Measurements from ENCODE around the gene SLC29A1.
"Not testable (repeated sequence)": the region's sequence is repeated elsewhere in the genome, so short reads cannot be mapped to it uniquely, and the experiment has no call there.

SLC29A1 gene

GRCh38 chr6:44222486-44223318, 693 bp upstream of the SLC29A1 start:
- DNase-seq (ENCODE audit: low read depth in 2 of 2), result no peak

GRCh38 chr6:44224029-44224964, 902 bp downstream of the SLC29A1 start:
- no peak for DNase-seq (ENCODE audit: low read depth in 2 of 2)

GRCh38 chr6:44224965-44225305, 1.5 kb downstream of the SLC29A1 start:
- DNase-seq (ENCODE audit: low read depth in 2 of 2), result no peak

GRCh38 chr6:44225579-44226325, 2.4 kb downstream of the SLC29A1 start:
- DNase-seq (ENCODE audit: low read depth in 2 of 2), result no peak

GRCh38 chr6:44226368-44227147, 3.2 kb downstream of the SLC29A1 start:
- no peak for DNase-seq (ENCODE audit: low read depth in 2 of 2)

- DNase-seq (ENCODE audit: low read depth in 2 of 2), result no peak
These were observed 3.9 kb downstream of the SLC29A1 start for GRCh38 chr6:44227148-44227793.

GRCh38 chr6:44228031-44228430, 4.6 kb downstream of the SLC29A1 start:
- DNase-seq (ENCODE audit: low read depth in 2 of 2), result no peak

- no peak for DNase-seq (ENCODE audit: low read depth in 2 of 2)
These were observed 5.0 kb downstream of the SLC29A1 start for GRCh38 chr6:44228433-44228832.

GRCh38 chr6:44228836-44229235, 5.4 kb downstream of the SLC29A1 start:
- DNase-seq (ENCODE audit: low read depth in 2 of 2), result no peak

GRCh38 chr6:44229376-44230033, 6.1 kb downstream of the SLC29A1 start:
- no peak for DNase-seq (ENCODE audit: low read depth in 2 of 2)

GRCh38 chr6:44230034-44230675, 6.8 kb downstream of the SLC29A1 start:
- DNase-seq (ENCODE audit: low read depth in 2 of 2), result no peak

- not testable (repeated sequence) for DNase-seq (ENCODE audit: low read depth in 2 of 2)
These were observed 8.0 kb downstream of the SLC29A1 start for GRCh38 chr6:44231426-44231825.

- no peak for DNase-seq (ENCODE audit: low read depth in 2 of 2)
These were observed 9.5 kb downstream of the SLC29A1 start for GRCh38 chr6:44232676-44233566.

GRCh38 chr6:44233567-44234100, 10.2 kb downstream of the SLC29A1 start:
- DNase-seq (ENCODE audit: low read depth in 2 of 2), result no peak

- DNase-seq (ENCODE audit: low read depth in 2 of 2), result no peak
These were observed 11.0 kb downstream of the SLC29A1 start for GRCh38 chr6:44234101-44235025.

GRCh38 chr6:44235269-44235668, 11.9 kb downstream of the SLC29A1 start:
- DNase-seq (ENCODE audit: low read depth in 2 of 2), result no peak

- no peak for DNase-seq (ENCODE audit: low read depth in 2 of 2)
These were observed 12.6 kb downstream of the SLC29A1 start for GRCh38 chr6:44235891-44236516.
